Fibroblast of villous mesenchyme (primary cell): ENCODE results near the gene TAX1BP1. TPM values are rescaled to one million over a fixed set of nuclear protein-coding genes. Genes with fewer than 3 reads are reported as not detected.
A peak's percentile ranks its signal among the peaks of the same experiment; 100 is the strongest.

Experiments
- DNase-seq: peaks from one replicate; pipeline ENCODE4 v3.0.0-alpha.2; 2010; ENCODE audit warnings: low read depth
- H3K4me3 ChIP-seq: 2 replicates; pipeline ENCODE4 v1.5.1; 2011; ENCODE audit warnings: low read depth, mild to moderate bottlenecking, low read length
- total RNA-seq: library from RNA; depleted of rRNA; stranded (reverse); fragments of >200 nt; gene quantifications from 2 replicates; pipeline ENCODE4 v1.2.3, GENCODE V29; 2012
- TF ChIP-seq, protein P1 (sequence below): IDR thresholded peaks from 2 replicates; pipeline ENCODE4 v1.5.1; 2012; ENCODE audit warnings: low read depth, mild to moderate bottlenecking, low read length; ENCODE audit not compliant: insufficient read depth

TAX1BP1 gene
- total RNA-seq, 1 donor = 99.7 TPM

- TF ChIP-seq, protein P1, sequence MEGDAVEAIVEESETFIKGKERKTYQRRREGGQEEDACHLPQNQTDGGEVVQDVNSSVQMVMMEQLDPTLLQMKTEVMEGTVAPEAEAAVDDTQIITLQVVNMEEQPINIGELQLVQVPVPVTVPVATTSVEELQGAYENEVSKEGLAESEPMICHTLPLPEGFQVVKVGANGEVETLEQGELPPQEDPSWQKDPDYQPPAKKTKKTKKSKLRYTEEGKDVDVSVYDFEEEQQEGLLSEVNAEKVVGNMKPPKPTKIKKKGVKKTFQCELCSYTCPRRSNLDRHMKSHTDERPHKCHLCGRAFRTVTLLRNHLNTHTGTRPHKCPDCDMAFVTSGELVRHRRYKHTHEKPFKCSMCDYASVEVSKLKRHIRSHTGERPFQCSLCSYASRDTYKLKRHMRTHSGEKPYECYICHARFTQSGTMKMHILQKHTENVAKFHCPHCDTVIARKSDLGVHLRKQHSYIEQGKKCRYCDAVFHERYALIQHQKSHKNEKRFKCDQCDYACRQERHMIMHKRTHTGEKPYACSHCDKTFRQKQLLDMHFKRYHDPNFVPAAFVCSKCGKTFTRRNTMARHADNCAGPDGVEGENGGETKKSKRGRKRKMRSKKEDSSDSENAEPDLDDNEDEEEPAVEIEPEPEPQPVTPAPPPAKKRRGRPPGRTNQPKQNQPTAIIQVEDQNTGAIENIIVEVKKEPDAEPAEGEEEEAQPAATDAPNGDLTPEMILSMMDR = no peak
- DNase-seq = peak; percentile 28
These were observed 53.8 kb downstream of the TAX1BP1 start for GRCh38 chr7:27793780-27794179.

DNA sequence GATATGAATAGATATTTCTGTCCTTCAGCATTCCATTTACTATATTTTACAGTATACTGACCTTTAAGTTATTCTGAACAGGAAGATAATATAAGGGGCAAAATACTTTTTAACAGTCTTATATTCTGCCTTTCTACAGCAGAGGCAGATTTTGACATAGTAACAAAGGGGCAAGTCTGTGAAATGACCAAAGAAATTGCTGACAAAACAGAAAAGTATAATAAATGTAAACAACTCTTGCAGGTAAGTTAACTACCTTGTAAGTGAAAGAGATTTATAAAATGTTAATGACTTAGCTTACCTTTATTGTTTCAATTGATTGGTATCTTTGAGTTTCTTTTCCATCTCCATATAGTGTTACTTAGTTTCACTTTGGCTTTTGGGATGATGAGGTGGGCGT is 56.0 kb downstream of the TAX1BP1 start:
- DNase-seq = no peak
- TF ChIP-seq, protein P1 = no peak
- no peak overlapping the region for H3K4me3 ChIP-seq

More at GRCh38 chr7:27793780-27794179, 53.8 kb downstream of the TAX1BP1 start:
- H3K4me3 ChIP-seq = no peak overlapping the region

DNA sequence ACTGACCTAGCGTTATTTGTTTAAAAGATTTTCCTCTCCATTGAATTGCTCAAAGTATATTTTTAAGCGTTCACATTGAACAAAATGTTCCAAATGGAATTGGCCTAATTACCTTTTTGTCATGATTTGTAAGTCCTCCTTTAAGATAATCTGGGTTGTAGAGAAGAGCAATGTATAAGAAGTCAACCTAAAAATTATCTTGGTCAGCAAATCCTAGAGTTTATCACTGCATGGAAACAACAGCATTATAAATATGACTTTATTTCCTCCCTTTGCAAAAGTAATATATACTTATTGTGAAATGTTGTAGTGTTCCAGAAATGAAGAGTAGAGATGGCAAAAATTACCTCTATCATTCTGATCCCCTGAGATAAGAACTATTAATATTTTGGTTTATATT is 59.2 kb downstream of the TAX1BP1 start:
- DNase-seq = no peak
- H3K4me3 ChIP-seq = no peak overlapping the region
- TF ChIP-seq, protein P1 = no peak

GRCh38 chr7:27802999-27803398 is 63.0 kb downstream of the TAX1BP1 start:
- TF ChIP-seq, protein P1 = no peak
- peak; percentile 52 for DNase-seq
- H3K4me3 ChIP-seq = no peak overlapping the region

- DNase-seq = peak; percentile 50
These were observed 64.2 kb downstream of the TAX1BP1 start for GRCh38 chr7:27804139-27804538.

GRCh38 chr7:27808626-27809025 is 68.7 kb downstream of the TAX1BP1 start:
- TF ChIP-seq, protein P1 = no peak
- H3K4me3 ChIP-seq = no peak overlapping the region
- peak; percentile 64 for DNase-seq

More at GRCh38 chr7:27804139-27804538, 64.2 kb downstream of the TAX1BP1 start:
- TF ChIP-seq, protein P1 = no peak
- no peak overlapping the region for H3K4me3 ChIP-seq

DNA sequence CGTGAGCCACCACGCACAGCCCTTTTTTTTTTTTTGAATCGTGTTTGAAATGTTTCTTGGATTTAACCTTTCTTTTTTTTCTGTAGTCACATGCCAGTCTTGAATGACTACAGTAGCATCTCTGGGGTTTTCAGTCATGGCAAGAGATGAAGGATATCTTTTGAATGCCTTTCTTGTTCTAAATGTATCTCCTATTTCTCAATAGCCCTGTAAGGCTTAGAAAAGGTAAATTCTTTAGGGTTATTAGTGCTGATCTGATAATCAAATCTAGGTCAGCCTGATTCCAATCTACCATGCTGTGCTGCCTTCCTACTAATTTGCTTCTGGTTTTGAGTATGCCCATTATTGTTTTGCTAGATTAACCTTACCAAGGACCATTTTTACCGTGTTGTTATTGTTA is 70.2 kb downstream of the TAX1BP1 start:
- TF ChIP-seq, protein P1 = no peak
- DNase-seq = no peak
- no peak overlapping the region for H3K4me3 ChIP-seq
